ENCODE measurements around the gene SLC4A9. TPM values are rescaled to one million over a fixed set of nuclear protein-coding genes. Genes with fewer than 3 reads are reported as not detected.
"Not testable (repeated sequence)": the region's sequence is repeated elsewhere in the genome, so short reads cannot be mapped to it uniquely, and the experiment has no call there.

SLC4A9 gene
- total RNA-seq, 4 donors from 2014 or later, result 0.12 TPM; not detected in 3

DNA sequence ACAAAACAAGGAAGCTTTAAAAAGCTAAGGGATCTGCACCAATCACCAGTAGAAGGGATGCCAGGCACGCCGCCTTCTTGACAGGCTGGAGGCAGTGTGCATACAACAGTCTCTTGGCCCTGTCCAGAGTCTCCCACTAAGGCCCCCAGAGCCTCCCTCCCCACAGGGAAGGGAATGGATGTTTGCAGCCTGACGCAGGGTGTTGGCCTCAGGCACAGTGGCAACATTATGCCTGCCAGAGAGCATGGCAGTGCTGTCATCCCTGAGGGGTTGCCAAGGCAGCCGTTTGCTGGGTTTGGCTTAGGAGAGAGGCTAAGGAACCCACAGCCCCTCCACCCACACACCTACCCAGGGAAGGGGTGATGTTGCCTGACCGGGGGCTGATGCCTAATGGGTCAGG lies 18.4 kb upstream of the SLC4A9 start:
- DNase-seq, result peak in 1 of 2 donors; percentile 32
- intact Hi-C loops (cut with DNase I; ENCODE audit: low total_unique reads), result no loop called here
- no peaks in the 10 kb centered on the region for H3K9me3 ChIP-seq
- no peak overlapping the region for H3K4me3 ChIP-seq
- H3K27ac ChIP-seq, result peak overlapping the region in 1 of 2 donors; percentile 9
- no peak for TF ChIP-seq POLR2A (IDR thresholded peaks at IDR 0.05)
- no peak for TF ChIP-seq CTCF (IDR thresholded peaks at IDR 0.05)
- no peaks in the 10 kb centered on the region for H3K27me3 ChIP-seq
- H3K36me3 ChIP-seq, result no peaks in the 10 kb centered on the region
- peaks cover 0 to 3% of the 10 kb centered on the region in 2 donors for H3K4me1 ChIP-seq

GRCh38 chr5:140342287-140342686 lies 17.7 kb upstream of the SLC4A9 start:
- Histone ChIP-seq H3K9me3 (no peaks in the 10 kb centered on the region), H3K27me3 (no peaks in the 10 kb centered on the region), H3K27ac (peak overlapping the region in 1 of 2 donors; percentile 52), H3K36me3 (no peaks in the 10 kb centered on the region), H3K4me1 (peaks cover 0 to 3% of the 10 kb centered on the region in 2 donors), H3K4me3 (no peak overlapping the region)
- intact Hi-C loops (cut with DNase I; ENCODE audit: low total_unique reads), result no loop called here
- TF ChIP-seq CTCF (IDR thresholded peaks at IDR 0.05) (no peak), POLR2A (IDR thresholded peaks at IDR 0.05) (no peak)
- DNase-seq, result no peak

DNA sequence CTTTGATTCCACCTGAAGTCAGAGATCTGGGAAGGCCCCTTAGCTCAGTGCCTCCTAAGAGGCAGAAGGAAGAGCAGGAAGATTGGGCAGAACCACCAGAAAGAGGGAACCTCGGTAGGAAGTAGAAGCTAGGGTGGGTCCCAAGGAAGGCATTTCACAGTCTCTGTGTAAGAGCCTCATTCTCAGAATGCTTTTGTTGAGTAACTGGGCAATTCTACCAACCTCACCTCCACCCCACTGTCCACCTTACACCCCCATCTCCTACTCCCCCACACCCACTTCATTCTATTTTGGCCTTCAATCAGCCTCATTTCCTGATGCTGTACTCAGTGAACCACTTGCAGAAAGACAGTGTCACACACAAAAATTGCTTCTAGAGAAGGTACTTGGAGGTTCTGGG lies 17.1 kb upstream of the SLC4A9 start:
- no peak for TF ChIP-seq POLR2A (IDR thresholded peaks at IDR 0.05)
- TF ChIP-seq CTCF (IDR thresholded peaks at IDR 0.05), result no peak
- H3K9me3 ChIP-seq, result no peaks in the 10 kb centered on the region
- H3K4me3 ChIP-seq, result no peak overlapping the region
- H3K36me3 ChIP-seq, result no peaks in the 10 kb centered on the region
- intact Hi-C loops (cut with DNase I; ENCODE audit: low total_unique reads), result no loop called here
- no peaks in the 10 kb centered on the region for H3K27me3 ChIP-seq
- peaks cover 0 to 3% of the 10 kb centered on the region in 2 donors for H3K4me1 ChIP-seq
- DNase-seq, result no peak
- peak overlapping the region in 1 of 2 donors; percentile 52 for H3K27ac ChIP-seq

DNA sequence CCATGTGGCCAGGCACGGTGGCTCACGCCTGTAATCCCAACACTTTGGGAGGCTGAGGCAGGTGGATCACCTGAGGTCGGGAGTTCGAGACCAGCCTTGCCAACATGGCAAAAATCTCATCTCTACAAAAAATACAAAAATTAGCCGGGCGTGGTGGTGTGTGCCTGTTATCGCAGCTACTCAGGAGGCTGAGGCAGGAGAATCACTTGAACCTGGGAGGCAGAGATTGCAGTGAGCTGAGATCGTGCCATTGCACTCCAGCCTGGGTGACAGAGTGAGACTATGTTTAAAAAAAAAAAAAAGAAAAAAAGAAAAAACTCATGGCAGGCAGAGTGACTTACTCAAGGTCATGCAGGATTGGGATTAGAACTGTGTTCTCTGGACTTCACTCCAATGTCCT lies 16.1 kb upstream of the SLC4A9 start:
- H3K9me3 ChIP-seq; H3K4me3 ChIP-seq; H3K27me3 ChIP-seq; H3K4me1 ChIP-seq; DNase-seq; intact Hi-C loops (cut with DNase I; ENCODE audit: low total_unique reads); H3K36me3 ChIP-seq: not testable (repeated sequence)
- H3K27ac ChIP-seq, result peak overlapping the region in 1 of 2 donors; percentile 52

GRCh38 chr5:140344683-140345423 lies 15.1 kb upstream of the SLC4A9 start:
- peak overlapping the region in 1 of 2 donors; percentile 96 for H3K4me3 ChIP-seq
- peak overlapping the region in 1 of 2 donors; percentile 88 for H3K27ac ChIP-seq
- no peaks in the 10 kb centered on the region for H3K36me3 ChIP-seq
- H3K4me1 ChIP-seq, result peaks cover 0 to 3% of the 10 kb centered on the region in 2 donors
- TF ChIP-seq POLR2A (IDR thresholded peaks at IDR 0.05), result no peak
- no peak for TF ChIP-seq CTCF (IDR thresholded peaks at IDR 0.05)
- intact Hi-C loops (cut with DNase I; ENCODE audit: low total_unique reads), result loop anchor here (5.0 kb wide), 1 partner anchor 103 kb away; no protein-coding TSS in a partner anchor
- DNase-seq, result no peak
- no peaks in the 10 kb centered on the region for H3K27me3 ChIP-seq
- no peaks in the 10 kb centered on the region for H3K9me3 ChIP-seq
